Cardiac muscle cell (in vitro differentiated cells and primary cell): ENCODE results near the gene CFAP53. TPM values are rescaled to one million over a fixed set of nuclear protein-coding genes. Genes with fewer than 3 reads are reported as not detected.
"Not testable (repeated sequence)": the region's sequence is repeated elsewhere in the genome, so short reads cannot be mapped to it uniquely, and the experiment has no call there.

Experiments
- DNase-seq, 2 donors: peaks; one replicate each; pipeline versions ENCODE4 v3.0.0 to v3.0.0-alpha.2; 2010 to 2017; ENCODE audit warnings: low read depth in 1 of 2, low spot score in 1 of 2
- H3K27ac ChIP-seq: fragments of 200-600 bp; sonication (generic); 2 replicates; pipeline ENCODE4 v1.5.1; 2016
- H3K27me3 ChIP-seq: fragments of 200-600 bp; sonication (generic); 2 replicates; pipeline ENCODE4 v1.6.0; 2016; ENCODE audit warnings: control low read depth
- H3K36me3 ChIP-seq: fragments of 200-600 bp; sonication (generic); 2 replicates; pipeline ENCODE4 v1.5.1; 2016; ENCODE audit warnings: control low read depth
- H3K4me1 ChIP-seq: fragments of 200-600 bp; sonication (generic); 2 replicates; pipeline ENCODE4 v1.8.1; 2017; ENCODE audit warnings: low read depth, mild to moderate bottlenecking, mixed run types
- H3K4me3 ChIP-seq: fragments of 200-600 bp; sonication (generic); 2 replicates; pipeline ENCODE4 v1.5.1; 2016; ENCODE audit warnings: mild to moderate bottlenecking
- H3K9me3 ChIP-seq: fragments of 200-600 bp; sonication (generic); 2 replicates; pipeline ENCODE4 v1.5.1; 2017; ENCODE audit warnings: low read depth, mild to moderate bottlenecking, control low read depth
- CTCF ChIP-seq: IDR thresholded peaks from 2 replicates; pipeline ENCODE4 v1.5.1; 2012; ENCODE audit warnings: low read depth, mild to moderate bottlenecking, low read length
- polyA plus RNA-seq: library from polyadenylated mRNA; unstranded; fragments of >200 nt; fragmentation: Nextera tagmentation; extraction: Ambion mirVana; gene quantifications from 2 replicates; pipeline ENCODE4 v1.2.1, GENCODE V29; 2016
- total RNA-seq: library from RNA; depleted of rRNA; stranded (reverse); fragments of >200 nt; gene quantifications from 2 replicates; pipeline ENCODE4 v1.2.3, GENCODE V29; 2016

CFAP53 gene
- total and polyA plus RNA-seq, 2 experiments from 2014 or later: 1.0 to 3.9 TPM

- DNase-seq: no peak
- Histone ChIP-seq H3K4me1 (no peaks in the 10 kb centered on the region), H3K4me3 (no peak overlapping the region), H3K9me3 (no peaks in the 10 kb centered on the region), H3K27me3 (no peaks in the 10 kb centered on the region), H3K27ac (no peak overlapping the region), H3K36me3 (no peaks in the 10 kb centered on the region)
- no peak for TF ChIP-seq CTCF
These were observed 22.8 kb upstream of the CFAP53 start for GRCh38 chr18:50289108-50289443.

GRCh38 chr18:50288348-50289107 is 22.2 kb upstream of the CFAP53 start:
- not testable (repeated sequence) for H3K4me1 ChIP-seq, H3K36me3 ChIP-seq, H3K9me3 ChIP-seq, H3K27me3 ChIP-seq, DNase-seq
- H3K4me3 ChIP-seq: peak overlapping the region; percentile 65
- peak overlapping the region; percentile 98 for H3K27ac ChIP-seq

- DNase-seq: peak; percentile 100
- Histone ChIP-seq H3K4me1 (no peaks in the 10 kb centered on the region), H3K36me3 (peaks cover 3% of the 10 kb centered on the region), H3K9me3 (no peaks in the 10 kb centered on the region), H3K27ac (peak within 1 kb of the TSS; percentile 98), H3K27me3 (no peaks in the 10 kb centered on the region), H3K4me3 (peak within 1 kb of the TSS; percentile 66)
- peak; percentile 63 for TF ChIP-seq CTCF
These were observed 21.4 kb upstream of the CFAP53 start, which contains the start of gene CXXC1 for GRCh38 chr18:50287441-50288347. Gene CXXC1, minus strand, starts transcription at chr18:50287692. Its CDS starts 103 bp downstream, at chr18:50287589.

- Histone ChIP-seq H3K36me3 (peaks cover 3% of the 10 kb centered on the region), H3K4me3 (peak overlapping the region; percentile 66), H3K27ac (no peak overlapping the region), H3K4me1 (no peaks in the 10 kb centered on the region), H3K9me3 (no peaks in the 10 kb centered on the region), H3K27me3 (no peaks in the 10 kb centered on the region)
- DNase-seq: no peak
- TF ChIP-seq CTCF: no peak
These were observed 20.7 kb upstream of the CFAP53 start for GRCh38 chr18:50287028-50287440.

- peak in 1 of 2 donors; percentile 32 for DNase-seq
- Histone ChIP-seq H3K4me3 (peak overlapping the region; percentile 66), H3K27me3 (no peaks in the 10 kb centered on the region), H3K27ac (no peak overlapping the region), H3K4me1 (no peaks in the 10 kb centered on the region), H3K9me3 (no peaks in the 10 kb centered on the region), H3K36me3 (peaks cover 3% of the 10 kb centered on the region)
- TF ChIP-seq CTCF: no peak
These were observed 20.2 kb upstream of the CFAP53 start for GRCh38 chr18:50286391-50287027.
